Measurements from ENCODE around the gene PRKAG3.
"Not testable (repeated sequence)": the region's sequence is repeated elsewhere in the genome, so short reads cannot be mapped to it uniquely, and the experiment has no call there.

PRKAG3 gene

DNA sequence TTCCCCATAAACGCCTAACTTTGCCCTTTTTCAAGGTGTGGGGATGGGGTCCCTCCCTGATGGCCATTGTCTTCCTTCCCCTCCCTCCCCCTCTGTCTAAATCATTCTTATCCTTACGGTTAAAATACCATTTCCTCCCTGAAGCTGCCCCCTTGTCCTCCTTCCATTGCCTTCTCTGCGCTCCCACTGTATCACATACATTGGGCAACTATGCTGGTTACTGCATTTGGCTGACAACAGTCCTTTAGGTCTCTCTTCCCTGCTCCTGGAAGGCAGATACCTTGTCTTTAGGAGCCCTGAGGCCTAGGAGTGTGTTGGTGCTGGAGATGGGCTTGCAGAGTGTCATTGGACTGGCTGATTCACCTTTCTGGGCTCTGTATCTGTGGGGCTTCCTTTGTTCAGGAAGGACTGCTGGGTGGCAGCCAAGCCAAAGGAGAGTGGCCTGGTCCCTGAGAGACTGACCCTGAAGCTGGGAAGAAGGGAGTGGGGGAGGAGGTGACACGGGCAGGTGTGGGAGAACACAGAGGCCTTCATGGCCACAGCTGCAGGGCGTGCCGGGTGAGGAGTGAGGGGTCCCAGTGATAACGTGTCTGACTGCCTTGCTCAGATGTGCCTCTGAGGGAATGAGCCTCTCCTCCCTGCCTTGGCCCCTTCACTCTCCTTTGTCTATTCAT, 30.2 kb upstream of the PRKAG3 start:
- no peak for DNase-seq

- DNase-seq: peak; percentile 68
Measured at GRCh38 chr2:218860950-218861381, 29.4 kb upstream of the PRKAG3 start.

- DNase-seq: no peak
Measured at GRCh38 chr2:218859988-218860831, 28.6 kb upstream of the PRKAG3 start.

DNA sequence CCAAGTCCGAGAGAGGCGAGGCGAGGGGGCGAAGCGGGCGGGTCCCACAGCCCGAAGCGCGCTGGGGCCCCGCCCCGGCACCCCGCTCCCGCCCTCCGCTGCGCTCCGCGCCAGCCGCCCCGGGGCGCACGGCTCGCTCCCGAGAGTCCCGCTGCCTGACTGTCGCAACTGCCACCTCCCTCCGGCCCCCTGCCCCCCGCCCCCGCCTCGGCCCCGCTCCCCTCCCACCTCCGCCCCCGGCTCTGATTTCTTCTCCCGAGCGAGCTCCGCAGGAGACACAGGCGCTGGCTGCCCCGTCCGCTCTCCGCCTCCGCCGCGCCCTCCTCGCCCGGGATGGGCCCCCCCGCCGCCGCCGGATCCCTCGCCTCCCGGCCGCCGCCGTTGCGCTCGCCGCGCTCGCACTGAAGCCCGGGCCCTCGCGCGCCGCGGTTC, 28.0 kb upstream of the PRKAG3 start, which contains the start of gene WNT6:
Gene WNT6 (plus strand): TSS at position 250 of the 432 bp plus-strand sequence. CDS start 233 bp downstream, outside the sequence.
- no peak for DNase-seq

DNA sequence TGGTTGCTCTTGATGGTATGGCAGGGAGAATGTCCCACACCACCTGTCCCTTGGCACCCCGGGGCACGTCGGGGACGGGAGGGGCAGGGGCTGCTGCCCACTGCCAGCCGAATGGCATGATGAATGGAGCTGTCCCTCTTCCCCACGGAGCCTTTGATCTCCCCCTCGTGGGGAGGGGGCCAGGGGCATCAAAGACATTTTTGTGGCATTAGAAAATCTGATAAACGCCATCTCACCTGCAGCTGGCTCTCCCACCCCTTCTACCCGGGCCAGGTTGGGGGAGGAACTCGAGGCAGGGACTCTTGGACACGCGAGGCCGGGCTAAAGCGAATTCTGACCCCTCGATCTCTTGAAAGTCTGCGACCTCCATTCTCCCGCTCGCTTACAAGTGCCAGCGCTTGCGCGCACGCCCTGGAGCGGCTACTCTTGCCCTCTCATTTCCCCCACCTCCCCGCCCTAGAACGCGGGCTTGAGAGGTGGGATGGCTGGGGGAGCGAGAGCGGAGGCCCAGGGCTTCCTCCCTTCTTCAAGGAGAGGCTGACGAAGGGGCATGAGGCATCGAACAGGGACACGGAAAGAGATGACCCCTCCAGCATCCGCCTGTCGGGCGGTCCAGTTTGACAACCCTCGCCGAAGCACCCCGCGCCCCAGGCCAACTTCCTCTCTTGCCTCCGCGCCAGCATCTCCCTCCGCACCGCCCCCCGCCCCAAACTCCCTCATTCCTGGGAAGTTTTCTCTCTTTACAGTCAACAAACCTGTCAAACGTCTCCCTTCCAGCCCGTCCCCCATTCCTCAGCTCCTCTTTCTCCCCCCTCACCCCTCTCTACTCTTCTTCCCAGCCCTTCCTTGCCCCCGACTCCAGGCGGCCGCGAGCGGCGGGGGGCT, 27.3 kb upstream of the PRKAG3 start:
- no peak for DNase-seq

DNA sequence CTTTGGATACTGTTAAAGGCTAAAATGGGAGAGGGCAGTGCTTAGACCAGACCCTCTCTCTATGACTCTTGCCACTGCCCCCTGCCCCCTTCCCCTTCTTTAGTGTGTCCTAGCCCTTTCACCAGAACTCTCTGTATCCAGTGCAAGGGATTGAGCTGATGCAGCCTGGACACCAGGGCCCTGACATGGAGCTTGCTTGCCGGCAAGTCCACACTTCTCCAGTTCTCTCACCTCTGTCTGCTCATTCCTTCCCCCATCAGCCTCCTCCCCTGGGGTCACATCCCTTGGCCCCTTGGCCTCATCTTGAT, 26.5 kb upstream of the PRKAG3 start:
- DNase-seq: no peak

DNA sequence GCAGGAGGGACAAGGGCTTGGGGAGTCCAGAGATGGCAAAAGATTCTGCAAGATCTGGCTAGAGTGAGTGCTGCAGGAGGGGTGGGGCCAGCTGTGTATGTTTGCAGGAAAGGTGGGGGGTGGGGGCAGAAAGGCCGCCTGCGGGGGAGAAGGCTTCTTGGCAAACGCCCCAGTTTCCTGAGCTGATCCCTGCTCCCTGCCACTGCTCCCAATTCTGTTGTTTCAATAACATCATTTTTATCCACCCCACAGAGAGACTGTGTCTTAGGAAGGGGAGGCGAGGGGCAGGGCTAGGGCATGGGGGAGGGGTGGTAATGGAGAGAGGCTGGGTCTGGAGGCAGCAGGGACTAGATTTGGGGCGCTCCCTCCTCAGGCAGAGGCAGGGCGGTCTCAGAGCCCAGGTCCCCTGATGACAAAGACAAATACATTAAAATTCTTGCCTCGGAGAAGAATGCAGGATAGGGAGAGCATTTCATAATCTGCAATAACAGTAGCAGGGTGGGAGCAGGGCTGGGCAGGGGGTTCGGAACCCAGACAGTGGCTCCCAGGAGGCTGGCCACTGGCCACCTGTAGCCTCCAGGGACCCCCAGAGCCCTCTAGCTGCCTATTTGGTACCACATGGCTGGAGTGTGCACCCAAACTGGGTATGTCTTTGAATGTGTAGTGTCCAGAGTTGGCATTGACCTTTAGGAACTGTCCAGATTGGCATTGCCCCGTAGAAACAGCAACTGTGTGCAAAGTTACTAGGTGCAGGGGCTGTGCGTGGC, 26.0 kb upstream of the PRKAG3 start:
- DNase-seq: peak; percentile 32

DNA sequence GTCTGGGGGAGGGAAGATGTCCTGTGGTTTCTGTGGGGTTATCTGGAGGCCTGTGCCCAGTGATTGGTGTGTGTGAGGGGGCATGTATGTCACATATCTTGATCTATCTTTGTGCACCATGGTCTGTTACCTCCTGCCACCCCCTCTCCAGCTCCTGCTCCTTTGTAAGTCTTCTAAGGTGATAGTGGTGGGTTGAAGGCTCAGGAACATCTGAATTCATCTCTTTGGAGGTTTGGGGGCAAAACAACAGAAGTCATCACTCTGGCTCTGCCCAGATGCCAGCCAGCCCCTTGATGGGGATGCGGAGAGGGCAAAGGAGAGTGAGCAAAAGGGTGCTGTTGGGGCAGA, 25.3 kb upstream of the PRKAG3 start:
- DNase-seq: no peak

GRCh38 chr2:218856167-218856895, 24.7 kb upstream of the PRKAG3 start:
- DNase-seq: no peak

- DNase-seq: no peak
Measured at GRCh38 chr2:218855305-218856166, 23.9 kb upstream of the PRKAG3 start.

DNA sequence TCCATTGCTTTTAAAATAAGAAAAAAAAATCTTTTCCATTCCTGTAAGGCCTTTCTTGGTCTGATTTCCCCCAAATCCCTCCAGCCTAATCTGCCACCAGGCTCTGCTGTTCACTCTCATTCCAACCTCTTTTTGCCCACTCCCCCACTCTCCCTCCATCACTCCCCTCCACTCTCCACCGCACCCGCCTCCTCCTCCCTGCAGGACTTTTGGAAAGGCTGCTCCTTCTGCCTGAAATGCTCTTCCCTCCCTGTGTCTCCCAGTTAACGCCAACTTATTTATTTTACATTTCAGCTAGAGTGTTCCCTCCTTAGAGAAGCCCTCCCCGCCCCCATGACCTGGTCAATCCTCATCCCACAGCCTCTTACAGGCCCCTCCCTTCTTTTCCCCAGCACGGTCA, 23.3 kb upstream of the PRKAG3 start:
- no peak for DNase-seq

DNA sequence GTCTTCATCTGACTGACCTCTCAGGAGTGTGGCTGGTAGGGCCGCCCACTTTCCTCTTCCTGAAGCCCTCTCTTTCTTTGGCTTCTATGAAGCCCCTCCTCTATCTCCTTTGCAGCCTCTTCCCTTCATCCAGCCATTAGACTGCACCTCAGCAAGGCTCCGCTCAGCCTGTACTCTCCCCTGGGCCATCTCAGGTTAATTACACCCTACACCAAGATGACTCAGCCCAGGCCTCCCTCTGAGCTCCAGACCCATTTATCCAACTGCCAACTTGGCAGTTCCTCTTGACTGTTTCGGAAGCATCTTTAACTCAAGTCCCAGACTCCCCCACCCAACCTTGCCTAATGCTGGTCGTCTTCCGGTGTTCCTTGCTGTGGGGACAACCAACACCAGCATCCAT, 22.2 kb upstream of the PRKAG3 start:
- peak; percentile 62 for DNase-seq

DNA sequence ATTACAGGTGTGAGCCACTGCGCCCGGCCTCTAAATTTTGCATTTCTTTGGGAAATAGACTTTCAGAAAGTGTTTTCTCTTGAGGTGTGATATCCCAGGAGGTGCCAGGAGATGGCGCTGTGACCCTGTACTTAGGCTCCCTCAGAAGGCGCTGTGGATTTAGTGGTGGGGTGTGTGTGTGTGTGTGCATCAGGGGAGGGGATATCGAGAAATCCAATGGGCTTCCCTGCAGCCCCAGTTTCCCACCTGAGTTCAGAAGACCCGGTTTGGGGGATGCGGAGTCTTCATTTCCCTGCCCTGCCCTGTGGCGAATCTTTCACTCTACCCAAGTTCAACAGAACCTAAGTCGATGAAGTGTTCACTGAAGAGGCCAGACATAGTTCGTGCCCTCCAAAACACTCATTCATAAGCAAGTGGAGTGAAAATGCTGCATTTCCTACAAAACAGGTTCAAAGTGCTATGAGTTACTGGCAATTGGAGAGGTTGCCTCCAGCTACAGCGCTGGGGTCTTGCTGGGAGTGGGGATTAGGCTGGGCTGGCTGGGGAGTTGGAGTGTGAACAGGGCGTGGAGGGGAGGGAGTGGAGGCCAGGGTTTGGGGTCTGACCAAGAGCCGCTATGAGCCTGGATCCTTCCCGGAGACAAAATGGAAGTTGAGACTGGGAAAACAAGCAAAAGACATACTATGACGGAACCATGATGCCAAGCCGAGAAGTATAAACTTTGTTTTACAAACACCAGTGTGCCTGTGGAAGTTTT, 21.5 kb upstream of the PRKAG3 start:
- peak; percentile 47 for DNase-seq

DNA sequence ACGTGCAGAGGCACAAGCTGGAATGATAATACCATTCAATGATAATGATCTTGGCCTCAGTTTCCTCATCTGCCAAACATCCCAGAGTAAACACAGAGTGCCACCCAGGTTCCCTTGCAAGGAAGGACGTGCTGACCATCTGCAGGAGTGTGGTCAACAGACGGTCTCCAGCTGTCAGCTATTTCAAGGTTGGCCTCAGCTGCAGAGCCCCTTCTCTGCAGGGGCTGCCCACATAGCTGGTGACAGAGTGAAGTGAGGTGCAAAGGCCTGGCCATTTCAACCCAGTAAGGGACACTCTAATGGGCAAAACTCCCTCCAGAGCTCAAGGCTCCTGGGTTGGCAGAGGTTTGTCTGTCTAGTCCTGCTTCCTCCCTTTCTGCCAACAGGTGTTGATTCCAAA, 19.7 kb upstream of the PRKAG3 start:
- no peak for DNase-seq

- DNase-seq: no peak
Measured at GRCh38 chr2:218850796-218851195, 19.2 kb upstream of the PRKAG3 start.

DNA sequence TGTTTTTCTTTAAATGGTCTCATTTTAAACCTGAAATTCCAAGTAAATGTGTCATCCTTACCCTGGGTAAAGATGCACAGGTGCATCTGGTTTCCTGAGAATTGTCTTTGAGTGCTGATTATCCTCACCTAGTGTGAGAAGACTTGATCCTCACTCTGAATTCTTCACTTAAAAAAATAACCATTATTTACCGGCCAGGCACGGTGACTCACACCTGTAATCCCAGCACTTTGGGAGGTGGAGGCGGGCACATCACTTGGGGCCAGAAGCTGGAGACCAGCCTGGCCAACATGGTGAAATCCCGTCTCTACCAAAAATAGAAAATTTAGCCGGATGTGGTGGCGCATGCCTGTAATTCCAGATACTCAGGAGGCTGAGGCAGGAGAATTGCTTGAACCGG, 18.1 kb upstream of the PRKAG3 start:
- DNase-seq: no peak

GRCh38 chr2:218846963-218847362, 15.4 kb upstream of the PRKAG3 start:
- not testable (repeated sequence) for DNase-seq

DNA sequence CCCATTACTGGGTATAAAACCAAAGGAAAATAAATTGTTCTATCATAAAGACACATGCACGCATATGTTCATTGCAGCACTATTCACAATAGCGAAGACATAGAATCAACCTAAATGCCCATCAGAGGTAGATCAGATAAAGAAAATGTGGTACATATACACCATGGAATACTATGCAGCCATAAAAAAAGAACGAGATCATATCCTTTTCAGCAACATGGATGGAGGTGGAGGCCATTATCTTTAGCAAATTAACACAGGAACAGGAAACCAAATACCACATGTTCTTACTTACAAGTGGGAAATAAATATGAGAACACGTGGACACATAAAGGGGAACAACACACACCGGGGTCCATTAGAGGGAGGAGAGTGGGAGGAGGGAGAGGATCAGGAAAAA, 12.7 kb upstream of the PRKAG3 start:
- not testable (repeated sequence) for DNase-seq

GRCh38 chr2:218839888-218840287, 8.3 kb upstream of the PRKAG3 start:
- DNase-seq: no peak

DNA sequence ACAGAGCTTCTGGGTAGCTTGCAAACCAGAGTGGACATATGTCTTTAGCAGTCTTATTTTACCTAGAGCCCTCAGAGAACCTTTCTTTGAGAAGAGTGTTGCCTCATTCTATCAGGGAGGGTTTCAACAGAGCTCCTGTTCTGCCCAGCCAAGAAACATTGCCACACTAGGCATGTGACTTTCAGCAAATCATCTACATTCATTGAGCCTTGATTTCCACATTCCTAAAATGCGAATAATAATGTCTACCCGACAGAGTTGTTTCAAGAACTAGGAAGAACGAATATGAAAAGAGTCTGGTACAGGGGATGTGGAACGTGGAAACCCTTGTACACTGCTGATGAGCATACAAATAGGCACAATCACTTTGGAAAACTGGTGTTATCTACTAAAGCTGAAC, 7.8 kb upstream of the PRKAG3 start:
- peak; percentile 51 for DNase-seq
